CMK (cell line): ENCODE measurements around the gene SLC30A1.
"Not testable (repeated sequence)": the region's sequence is repeated elsewhere in the genome, so short reads cannot be mapped to it uniquely, and the experiment has no call there.

Source experiments
- DNase-seq: peaks from one replicate; pipeline ENCODE4 v3.0.0-alpha.2; 2010; ENCODE audit warnings: low read depth

The SLC30A1 gene, protein sequence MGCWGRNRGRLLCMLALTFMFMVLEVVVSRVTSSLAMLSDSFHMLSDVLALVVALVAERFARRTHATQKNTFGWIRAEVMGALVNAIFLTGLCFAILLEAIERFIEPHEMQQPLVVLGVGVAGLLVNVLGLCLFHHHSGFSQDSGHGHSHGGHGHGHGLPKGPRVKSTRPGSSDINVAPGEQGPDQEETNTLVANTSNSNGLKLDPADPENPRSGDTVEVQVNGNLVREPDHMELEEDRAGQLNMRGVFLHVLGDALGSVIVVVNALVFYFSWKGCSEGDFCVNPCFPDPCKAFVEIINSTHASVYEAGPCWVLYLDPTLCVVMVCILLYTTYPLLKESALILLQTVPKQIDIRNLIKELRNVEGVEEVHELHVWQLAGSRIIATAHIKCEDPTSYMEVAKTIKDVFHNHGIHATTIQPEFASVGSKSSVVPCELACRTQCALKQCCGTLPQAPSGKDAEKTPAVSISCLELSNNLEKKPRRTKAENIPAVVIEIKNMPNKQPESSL

DNA sequence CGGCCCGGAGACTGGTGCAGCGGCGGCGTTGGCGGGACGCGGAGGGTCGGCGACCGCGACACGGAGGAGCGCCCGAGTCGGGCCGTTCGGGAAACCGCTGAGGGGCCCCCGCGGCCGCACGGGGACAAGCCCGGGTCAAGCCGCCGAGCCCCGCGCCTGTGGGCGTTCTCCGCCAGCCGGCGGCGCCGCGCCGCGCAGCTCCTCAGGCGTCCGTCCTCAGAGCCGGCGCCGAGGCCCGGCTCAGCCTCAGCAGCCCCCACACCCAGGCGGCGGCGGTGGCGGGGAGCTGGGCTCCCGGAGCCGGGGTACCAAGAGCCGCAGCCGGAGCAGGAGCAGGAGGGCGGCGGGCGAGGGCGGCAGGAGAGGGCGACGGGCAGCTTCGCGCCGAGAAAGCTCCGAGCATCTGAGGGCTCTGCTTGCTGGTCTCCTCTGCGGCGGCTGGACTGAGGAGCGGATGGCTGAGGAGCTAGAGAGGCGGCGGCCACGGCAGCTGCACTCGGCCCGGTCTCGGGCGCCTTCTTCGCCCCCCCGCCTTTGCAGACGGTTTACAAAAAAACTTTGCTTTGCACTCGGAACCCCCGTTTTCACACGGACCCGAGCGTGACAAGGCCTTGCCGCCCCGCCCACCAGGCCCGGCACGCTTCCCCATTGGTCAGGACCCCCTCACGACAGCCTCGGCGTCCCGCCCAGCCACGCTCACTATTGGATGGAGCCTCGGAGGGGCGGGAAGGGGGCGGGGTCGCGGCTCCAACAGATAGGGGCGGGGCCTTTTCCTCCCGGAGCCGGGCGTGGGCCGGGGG lies at the start of gene SLC30A1:
SLC30A1 (minus strand) TSS at position 522 of the 800 bp plus-strand sequence. CDS start 549 bp downstream, outside the sequence.
- peak; percentile 93 for DNase-seq

- no peak for DNase-seq
Observed at GRCh38 chr1:211628417-211628816, 49.5 kb upstream of the SLC30A1 start.

DNA sequence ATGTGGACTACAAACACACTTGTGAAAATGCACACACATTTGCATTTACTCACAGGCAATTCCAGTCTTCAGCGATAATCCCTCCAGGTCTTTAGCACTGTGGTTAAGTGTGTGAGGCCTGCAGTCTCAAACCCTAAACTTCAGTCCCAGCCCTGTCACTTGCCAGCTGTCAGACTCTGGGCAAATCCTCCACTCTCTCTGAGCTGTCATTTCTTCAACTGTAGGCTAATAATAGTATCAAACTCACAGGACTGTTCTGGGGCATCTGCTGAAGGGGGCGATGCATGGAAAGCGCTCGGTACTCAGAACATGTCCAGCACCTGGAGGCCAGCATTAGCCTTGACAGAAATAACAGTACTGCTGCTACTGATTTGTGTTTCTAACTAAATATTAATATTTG lies 48.3 kb upstream of the SLC30A1 start:
- DNase-seq: no peak

DNA sequence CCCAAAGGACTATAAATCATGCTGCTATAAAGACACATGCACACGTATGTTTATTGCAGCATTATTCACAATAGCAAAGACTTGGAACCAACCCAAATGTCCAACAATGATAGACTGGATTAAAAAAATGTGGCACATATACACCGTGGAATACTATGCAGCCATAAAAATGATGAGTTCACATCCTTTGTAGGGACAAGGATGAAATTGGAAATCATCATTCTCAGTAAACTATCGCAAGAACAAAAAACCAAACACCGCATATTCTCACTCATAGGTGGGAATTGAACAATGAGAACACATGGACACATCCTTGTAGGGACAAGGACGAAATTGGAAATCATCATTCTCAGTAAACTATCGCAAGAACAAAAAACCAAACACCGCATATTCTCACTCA lies 46.9 kb upstream of the SLC30A1 start:
- not testable (repeated sequence) for DNase-seq

GRCh38 chr1:211625040-211625439 lies 46.1 kb upstream of the SLC30A1 start:
- DNase-seq: no peak

GRCh38 chr1:211623515-211623914 lies 44.6 kb upstream of the SLC30A1 start:
- DNase-seq: no peak

GRCh38 chr1:211621447-211622198 lies 42.7 kb upstream of the SLC30A1 start:
- DNase-seq: no peak

GRCh38 chr1:211620097-211620496 lies 41.1 kb upstream of the SLC30A1 start:
- DNase-seq: no peak

GRCh38 chr1:211619033-211619996 lies 40.4 kb upstream of the SLC30A1 start:
- no peak for DNase-seq

- no peak for DNase-seq
Observed at GRCh38 chr1:211616965-211617297, 38.0 kb upstream of the SLC30A1 start.

- no peak for DNase-seq
Observed at GRCh38 chr1:211616231-211616964, 37.4 kb upstream of the SLC30A1 start.

DNA sequence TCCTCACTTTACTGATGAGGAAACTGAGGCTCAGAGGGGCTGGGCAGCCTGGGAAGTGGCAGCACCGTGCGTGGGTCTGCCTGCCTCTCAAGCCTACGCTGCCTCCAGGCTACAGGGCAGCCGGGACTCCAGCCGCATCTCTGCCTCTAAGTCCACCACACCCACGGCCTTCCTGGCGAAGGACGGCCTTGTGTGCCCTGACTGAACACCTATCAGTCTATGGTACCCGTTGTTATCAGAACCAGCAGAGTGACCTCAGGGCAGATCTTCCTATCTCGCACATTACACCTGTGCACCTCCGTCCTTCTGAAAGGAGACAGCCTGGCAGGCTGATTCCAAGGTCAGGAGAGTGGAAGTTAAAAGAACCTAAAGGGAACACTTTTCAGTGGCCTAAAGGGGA lies 35.7 kb upstream of the SLC30A1 start:
- DNase-seq: no peak

DNA sequence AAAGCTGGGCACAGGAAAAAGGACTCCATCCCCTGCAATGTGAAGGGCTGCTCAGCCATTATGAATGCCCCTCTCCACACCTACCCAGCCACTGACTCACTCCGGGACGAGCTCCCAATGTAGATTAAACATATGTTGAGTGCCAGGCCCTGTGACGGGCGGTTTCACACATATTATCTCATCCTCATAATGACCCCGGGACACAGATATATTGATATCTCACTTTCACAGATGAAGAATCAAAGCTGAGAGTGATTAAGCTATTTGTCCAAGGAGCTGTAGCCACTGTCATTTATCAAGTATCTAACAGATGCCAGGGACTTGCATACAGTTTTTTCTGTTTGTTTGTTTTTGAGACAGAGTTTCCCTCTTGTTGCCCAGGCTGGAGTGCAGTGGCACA lies 35.0 kb upstream of the SLC30A1 start:
- DNase-seq: no peak

- DNase-seq: peak; percentile 52
Observed at GRCh38 chr1:211613108-211613947, 34.4 kb upstream of the SLC30A1 start.

GRCh38 chr1:211612786-211613107 lies 33.8 kb upstream of the SLC30A1 start:
- no peak for DNase-seq

DNA sequence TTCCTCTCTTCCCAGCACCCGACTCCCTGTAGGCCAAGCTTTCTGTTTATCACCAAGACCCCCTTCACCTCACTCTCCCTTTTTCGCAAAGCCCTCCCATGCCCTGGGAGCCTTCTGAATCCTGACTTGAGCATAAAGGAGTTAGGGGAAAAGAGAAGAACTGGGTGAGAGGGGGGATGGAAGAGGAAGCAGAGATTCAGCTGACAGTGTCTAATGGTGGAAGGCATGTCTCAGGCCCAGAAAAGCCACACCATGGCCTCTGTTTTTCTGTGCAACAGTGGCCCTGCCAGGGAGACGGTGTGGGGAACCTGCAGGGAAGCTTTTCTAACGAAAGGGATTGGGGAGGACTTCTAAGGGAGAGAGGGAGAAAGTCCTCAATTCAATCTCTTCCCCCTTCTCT lies 32.9 kb upstream of the SLC30A1 start:
- no peak for DNase-seq

DNA sequence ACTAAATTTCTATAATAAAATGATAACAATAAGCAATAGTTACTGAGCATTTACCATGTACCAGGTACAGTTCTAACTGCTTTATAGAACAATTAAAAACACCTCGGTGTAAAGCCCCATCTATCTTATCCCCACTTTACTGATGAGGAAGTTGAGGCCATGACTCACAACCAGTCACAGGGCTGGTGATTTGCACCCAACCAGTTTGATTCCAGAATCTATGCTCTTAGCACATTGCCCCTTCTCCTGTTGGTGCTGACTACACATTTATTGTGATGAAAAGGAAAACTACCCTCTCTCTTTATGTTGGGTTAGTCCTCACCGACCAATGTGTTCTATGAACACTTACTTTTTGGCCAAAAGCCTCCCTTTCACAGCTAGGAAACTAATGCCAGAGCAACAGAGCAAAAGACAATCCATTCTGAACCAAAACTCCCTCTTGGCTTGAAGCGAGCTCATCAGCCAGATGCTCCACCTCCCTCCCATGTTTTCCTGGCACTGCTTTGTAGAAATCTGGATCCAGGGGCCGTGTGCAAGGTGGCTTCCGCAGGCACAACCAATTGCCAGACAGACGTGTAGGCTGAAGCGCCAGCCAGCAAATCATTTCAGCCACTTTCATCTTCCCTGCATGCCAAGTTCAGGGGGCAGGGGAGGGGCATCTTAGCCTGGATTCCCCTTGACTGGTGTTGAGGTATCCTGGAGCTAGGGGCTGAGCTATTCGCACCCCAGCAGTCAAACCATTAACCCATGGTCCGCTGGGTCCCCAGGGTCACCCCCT lies 32.0 kb upstream of the SLC30A1 start:
- DNase-seq: no peak

DNA sequence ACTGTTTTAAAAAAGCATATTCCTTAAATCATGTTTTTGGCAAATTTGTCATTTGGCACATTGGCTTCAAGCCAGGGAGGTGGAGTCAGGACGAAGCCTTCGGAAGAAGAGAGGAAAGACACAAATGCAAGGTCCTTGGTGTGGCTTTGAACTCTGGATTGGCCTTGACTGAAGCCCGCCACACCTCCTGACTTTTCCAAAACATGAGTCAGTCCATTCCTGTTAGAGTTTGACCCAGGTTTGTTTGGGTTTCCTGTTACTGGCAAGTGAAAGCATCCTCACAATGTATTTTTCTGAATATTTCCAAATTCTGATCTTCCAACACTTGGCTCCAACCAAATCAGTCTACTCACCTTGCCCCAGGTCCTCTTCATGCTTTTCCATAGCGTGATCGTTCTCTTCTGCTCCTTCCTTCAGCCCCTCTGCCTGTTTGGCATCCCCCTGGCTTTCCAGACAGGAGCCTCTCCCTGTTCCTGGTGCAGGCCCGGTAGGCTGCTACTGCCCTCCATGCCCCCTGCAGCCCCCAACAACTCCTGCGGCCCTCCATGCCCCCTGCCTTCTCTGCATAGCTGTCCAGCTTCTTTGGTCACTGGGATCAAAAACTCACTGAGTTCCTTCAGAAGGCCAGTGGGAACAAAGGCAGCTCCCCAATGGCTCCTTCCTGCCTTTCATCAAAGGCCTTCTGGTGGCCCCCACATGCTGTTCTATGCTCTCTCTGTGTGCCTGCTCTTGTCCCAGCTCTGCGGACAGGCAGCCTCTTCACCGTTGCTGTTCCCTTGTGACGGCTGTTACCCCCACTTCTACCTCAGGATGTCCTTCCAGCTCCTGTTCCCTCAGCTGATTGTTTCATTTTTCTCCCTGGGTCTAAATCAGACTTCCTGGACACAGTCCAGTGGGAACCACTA lies 30.4 kb upstream of the SLC30A1 start:
- no peak for DNase-seq
